Activated gamma-delta T cell (primary cell): ENCODE results near the gene PIAS1.
"Not testable (repeated sequence)": the region's sequence is repeated elsewhere in the genome, so short reads cannot be mapped to it uniquely, and the experiment has no call there.

ENCODE experiments used
- DNase-seq: peaks from one replicate; lab custom pipeline; 2025; lab: John Stamatoyannopoulos, UW

The PIAS1 gene

GRCh38 chr15:68218847-68219798, 165.0 kb downstream of the PIAS1 start:
- no peak for DNase-seq

GRCh38 chr15:68220489-68220888, 166.4 kb downstream of the PIAS1 start:
- no peak for DNase-seq

GRCh38 chr15:68220967-68221366, 166.9 kb downstream of the PIAS1 start:
- DNase-seq: no peak

GRCh38 chr15:68221530-68222431, 167.7 kb downstream of the PIAS1 start:
- DNase-seq: not testable (repeated sequence)

GRCh38 chr15:68222432-68222743, 168.3 kb downstream of the PIAS1 start:
- DNase-seq: not testable (repeated sequence)

- no peak for DNase-seq
Measured at GRCh38 chr15:68223171-68223570, 169.1 kb downstream of the PIAS1 start.

GRCh38 chr15:68224108-68224507, 170.0 kb downstream of the PIAS1 start:
- no peak for DNase-seq

- DNase-seq: no peak
Measured at GRCh38 chr15:68224546-68225250, 170.6 kb downstream of the PIAS1 start.

GRCh38 chr15:68225442-68225841, 171.3 kb downstream of the PIAS1 start:
- not testable (repeated sequence) for DNase-seq

- no peak for DNase-seq
Measured at GRCh38 chr15:68227643-68228142, 173.6 kb downstream of the PIAS1 start.

GRCh38 chr15:68228143-68228970, 174.2 kb downstream of the PIAS1 start:
- no peak for DNase-seq

- DNase-seq: no peak
Measured at GRCh38 chr15:68228971-68229385, 174.9 kb downstream of the PIAS1 start.

- DNase-seq: peak; percentile 74
Measured at GRCh38 chr15:68229386-68230156, 175.5 kb downstream of the PIAS1 start, which contains the start of gene CLN6. CLN6 (minus strand) TSS chr15:68229728; CDS start chr15:68229584, 144 bp downstream.

GRCh38 chr15:68230157-68231100, 176.3 kb downstream of the PIAS1 start:
- DNase-seq: no peak

GRCh38 chr15:68231102-68231818, 177.1 kb downstream of the PIAS1 start:
- no peak for DNase-seq

- no peak for DNase-seq
Measured at GRCh38 chr15:68232449-68232848, 178.3 kb downstream of the PIAS1 start.

GRCh38 chr15:68232937-68233336, 178.8 kb downstream of the PIAS1 start:
- DNase-seq: no peak

GRCh38 chr15:68234060-68234459, 179.9 kb downstream of the PIAS1 start:
- DNase-seq: no peak
